Measurements from ENCODE around the gene OR1J4.

GRCh38 chr9:122527193-122527592 lies 8.3 kb downstream of the OR1J4 start, which contains the start of gene OR1N1:
- TF ChIP-seq, protein P1, sequence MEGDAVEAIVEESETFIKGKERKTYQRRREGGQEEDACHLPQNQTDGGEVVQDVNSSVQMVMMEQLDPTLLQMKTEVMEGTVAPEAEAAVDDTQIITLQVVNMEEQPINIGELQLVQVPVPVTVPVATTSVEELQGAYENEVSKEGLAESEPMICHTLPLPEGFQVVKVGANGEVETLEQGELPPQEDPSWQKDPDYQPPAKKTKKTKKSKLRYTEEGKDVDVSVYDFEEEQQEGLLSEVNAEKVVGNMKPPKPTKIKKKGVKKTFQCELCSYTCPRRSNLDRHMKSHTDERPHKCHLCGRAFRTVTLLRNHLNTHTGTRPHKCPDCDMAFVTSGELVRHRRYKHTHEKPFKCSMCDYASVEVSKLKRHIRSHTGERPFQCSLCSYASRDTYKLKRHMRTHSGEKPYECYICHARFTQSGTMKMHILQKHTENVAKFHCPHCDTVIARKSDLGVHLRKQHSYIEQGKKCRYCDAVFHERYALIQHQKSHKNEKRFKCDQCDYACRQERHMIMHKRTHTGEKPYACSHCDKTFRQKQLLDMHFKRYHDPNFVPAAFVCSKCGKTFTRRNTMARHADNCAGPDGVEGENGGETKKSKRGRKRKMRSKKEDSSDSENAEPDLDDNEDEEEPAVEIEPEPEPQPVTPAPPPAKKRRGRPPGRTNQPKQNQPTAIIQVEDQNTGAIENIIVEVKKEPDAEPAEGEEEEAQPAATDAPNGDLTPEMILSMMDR (conservative IDR thresholded peaks at IDR 0.05): no peak
- no peak for TF ChIP-seq EZH2 (IDR thresholded peaks at IDR 0.05; ENCODE audit: low read depth)

All from PC-9 (cell line).